B cell (primary cell): ENCODE measurements around the gene TMEM139. TPM values are rescaled to one million over a fixed set of nuclear protein-coding genes. Genes with fewer than 3 reads are reported as not detected.
A peak's percentile ranks its signal among the peaks of the same experiment; 100 is the strongest.

ENCODE experiments used
- ATAC-seq: fragments of 200-7000 bp; cut with Tn5 transposase; one replicate; pipeline ENCODE4 v1.10.0; 2021; ENCODE audit warnings: low read depth, mild to moderate bottlenecking, moderate number of reproducible peaks, moderate library complexity
- CTCF ChIA-PET: fragments of 350-600 bp; sonication (Branson Sonifier 250); formaldehyde crosslinking; loops from one replicate; lab custom pipeline; 2021; ENCODE audit warnings: antibody characterized with exemption, inconsistent platforms; lab: Charles Lee
- POLR2A ChIA-PET: fragments of 350-600 bp; sonication (Branson Sonifier 250); formaldehyde crosslinking; loops from one replicate; lab custom pipeline; 2021; ENCODE audit warnings: antibody characterized with exemption; lab: Charles Lee
- DNase-seq: peaks from one replicate; pipeline ENCODE4 v3.0.0; 2013
- H2AFZ ChIP-seq: 2 replicates; pipeline ENCODE4 v1.6.1; 2012; ENCODE audit warnings: mild to moderate bottlenecking, low read depth, low read length; ENCODE audit not compliant: insufficient read depth, poor library complexity, severe bottlenecking
- H3K27ac ChIP-seq, 2 donors: 1 replicate in 1 of 2; 2 replicates in 1 of 2; pipeline ENCODE4 v1.5.1; 2012 to 2013; ENCODE audit warnings: low read length in 2 of 2, mild to moderate bottlenecking in 2 of 2, moderate library complexity in 1 of 2
- H3K27me3 ChIP-seq, 4 experiments: fragments of 200-600 bp in 1 of 4; sonication (generic) in 1 of 4; replicated peaks in 1 of 4; 1 replicate in 2 of 4; 2 replicates in 2 of 4; pipeline versions ENCODE4 v1.6.1 to v1.7.0; 2013 to 2016; ENCODE audit warnings: low read length in 3 of 4, mild to moderate bottlenecking in 2 of 4, mixed read lengths in 1 of 4, moderate library complexity in 1 of 4; ENCODE audit not compliant: insufficient read depth in 4 of 4, control insufficient read depth in 3 of 4; ENCODE audit errors: control extremely low read depth in 1 of 4
- H3K36me3 ChIP-seq, 2 experiments: replicated peaks in 1 of 2; 1 replicate in 1 of 2; 2 replicates in 1 of 2; pipeline versions ENCODE4 v1.6.1 to v1.7.1; 2013; ENCODE audit warnings: low read length in 1 of 2; ENCODE audit not compliant: insufficient read depth in 2 of 2, control insufficient read depth in 1 of 2; ENCODE audit errors: control extremely low read depth in 1 of 2, extremely low read depth in 1 of 2
- H3K4me1 ChIP-seq, 2 donors: fragments of 200-600 bp in 1 of 2; sonication (generic) in 1 of 2; 1 replicate in 1 of 2; 2 replicates in 1 of 2; pipeline versions ENCODE4 v1.5.1 to v1.6.1; 2013 to 2017; ENCODE audit warnings: low read length in 2 of 2; ENCODE audit not compliant: control insufficient read depth in 2 of 2, insufficient read depth in 2 of 2
- H3K4me2 ChIP-seq: replicated peaks from 2 replicates; pipeline ENCODE3; 2012; ENCODE audit warnings: mild to moderate bottlenecking, low read depth, low read length; ENCODE audit not compliant: poor library complexity, severe bottlenecking
- H3K4me3 ChIP-seq, 5 experiments: fragments of 200-600 bp in 1 of 5; sonication (generic) in 1 of 5; 1 replicate in 3 of 5; 2 replicates in 2 of 5; pipeline versions ENCODE4 v1.5.1 to v1.7.0; 2011 to 2016; ENCODE audit warnings: low read length in 4 of 5, mild to moderate bottlenecking in 4 of 5, low read depth in 2 of 5, control low read depth in 1 of 5, moderate library complexity in 1 of 5; ENCODE audit not compliant: insufficient read depth in 1 of 5; ENCODE audit errors: control extremely low read depth in 1 of 5, extremely low read depth in 1 of 5
- H3K79me2 ChIP-seq: fragments of 200-600 bp; sonication (generic); one replicate; pipeline ENCODE4 v1.6.0; 2016; ENCODE audit warnings: low read length; ENCODE audit not compliant: control insufficient read depth, insufficient read depth
- H3K9ac ChIP-seq: fragments of 200-600 bp; sonication (generic); 2 replicates; pipeline ENCODE4 v1.6.1; 2017; ENCODE audit warnings: mild to moderate bottlenecking, low read length, moderate library complexity
- H3K9me3 ChIP-seq, 3 donors: one replicate each; pipeline versions ENCODE4 v1.6.1 to v1.7.1; 2013; ENCODE audit warnings: low read length in 2 of 3; ENCODE audit not compliant: control insufficient read depth in 2 of 3, insufficient read depth in 1 of 3; ENCODE audit errors: control extremely low read depth in 1 of 3
- H4K20me1 ChIP-seq: 2 replicates; pipeline ENCODE4 v1.6.0; 2012; ENCODE audit warnings: mild to moderate bottlenecking, low read length; ENCODE audit not compliant: insufficient read depth, control insufficient read depth, poor library complexity, severe bottlenecking
- H3K27ac Mint-ChIP-seq: one replicate; pipeline ENCODE4 v1.8.0; 2021; ENCODE audit warnings: mixed read lengths
- H3K27me3 Mint-ChIP-seq: one replicate; pipeline ENCODE4 v1.8.0; 2021; ENCODE audit warnings: mixed read lengths
- H3K4me1 Mint-ChIP-seq: one replicate; pipeline ENCODE4 v1.8.0; 2021; ENCODE audit warnings: mixed read lengths
- H3K4me3 Mint-ChIP-seq: one replicate; pipeline ENCODE4 v1.8.0; 2021; ENCODE audit warnings: mixed read lengths
- H3K9me3 Mint-ChIP-seq: one replicate; pipeline ENCODE4 v1.8.0; 2022; ENCODE audit warnings: mixed read lengths; ENCODE audit not compliant: insufficient read depth
- EZH2 ChIP-seq: IDR thresholded peaks from 2 replicates; pipeline ENCODE4 v1.6.1; 2012; ENCODE audit warnings: borderline replicate concordance, low read depth, mild to moderate bottlenecking, moderate library complexity, low read length; ENCODE audit not compliant: insufficient read depth, poor library complexity, severe bottlenecking
- WGBS: methylation state at CpG from one replicate; pipeline ENCODE4 v1.1.5; 2013; ENCODE audit warnings: missing lambda C conversion rate; ENCODE audit not compliant: insufficient coverage; 5-methylcytosine and 5-hydroxymethylcytosine counted together
- intact Hi-C: fragments of 100-400 bp; cut with micrococcal nuclease; formaldehyde crosslinking; loops from one replicate; pipeline ENCODE4 v1.10.0; 2022
- polyA plus RNA-seq: library from polyadenylated mRNA; depleted of rRNA; stranded (reverse); fragments of >200 nt; gene quantifications from 2 replicates; pipeline ENCODE4 v1.2.3, GENCODE V29; 2012
- total RNA-seq, 2 donors: library from RNA; stranded (reverse); fragments of 120-200 nt in 1 of 2; gene quantifications; 1 replicate in 1 of 2; 2 replicates in 1 of 2; pipeline versions ENCODE4 v1.2.3 to v1.2.4, GENCODE V29; 2013 to 2022
- TF ChIP-seq, protein P1 (sequence below): fragments of 200-600 bp; IDR thresholded peaks from one replicate; pipeline ENCODE4 v1.8.0; 2022; ENCODE audit warnings: antibody characterized with exemption, mild to moderate bottlenecking

Gene TMEM139
- total and polyA plus RNA-seq, 2 donors (not counting 1 experiment from before 2014, with no cell fraction given), result 0.12 TPM; not detected in 1

GRCh38 chr7:143287935-143288826 is 3.4 kb downstream of the TMEM139 start, which contains the start of gene CASP2:
TSS of gene CASP2 (plus strand) at chr7:143288351. CDS start at chr7:143288456, 105 bp downstream.
- H3K36me3 ChIP-seq, result peaks cover 0 to 20% of the 10 kb centered on the region in 2 experiments
- DNase-seq, result peak; percentile 99
- Mint-ChIP-seq H3K9me3 (no peaks in the 10 kb centered on the region), H3K27me3 (no peaks in the 10 kb centered on the region), H3K4me1 (peaks cover 59% of the 10 kb centered on the region), H3K4me3 (peak within 1 kb of the TSS; percentile 95), H3K27ac (peak within 1 kb of the TSS; percentile 84)
- H3K9me3 ChIP-seq, result peaks cover 0 to 6% (median 0%) of the 10 kb centered on the region in 3 donors
- H3K27me3 ChIP-seq, result no peaks in the 10 kb centered on the region
- intact Hi-C loops, result loop anchor here (1.0 to 5.0 kb wide), 6 partner anchors 25 to 614 kb away; partner anchors contain the start of genes EPHB6, GSTK1 and TCAF1
- H3K9ac ChIP-seq, result peak within 1 kb of the TSS; percentile 85
- CTCF ChIA-PET, result interaction anchor here (0.7 to 1.9 kb wide), 9 partner anchors 9 to 129 kb away, joined by 3 to 10 read pairs (median 4); partner anchors contain the start of gene GSTK1
- ATAC-seq, result peak; percentile 90
- POLR2A ChIA-PET, result interaction anchor here (0.6 to 1.7 kb wide), 10 partner anchors 9 to 1591 kb away, joined by 3 to 5 read pairs (median 4); partner anchors contain the start of genes EPHB6, GSTK1 and ZYX
- H3K4me2 ChIP-seq, result peak within 1 kb of the TSS; percentile 86
- peaks cover 42 to 43% of the 10 kb centered on the region in 2 donors for H3K4me1 ChIP-seq
- H3K4me3 ChIP-seq, result peak within 1 kb of the TSS; percentile 73 to 95 (median 91)
- no peak for TF ChIP-seq EZH2
- TF ChIP-seq, protein P1, sequence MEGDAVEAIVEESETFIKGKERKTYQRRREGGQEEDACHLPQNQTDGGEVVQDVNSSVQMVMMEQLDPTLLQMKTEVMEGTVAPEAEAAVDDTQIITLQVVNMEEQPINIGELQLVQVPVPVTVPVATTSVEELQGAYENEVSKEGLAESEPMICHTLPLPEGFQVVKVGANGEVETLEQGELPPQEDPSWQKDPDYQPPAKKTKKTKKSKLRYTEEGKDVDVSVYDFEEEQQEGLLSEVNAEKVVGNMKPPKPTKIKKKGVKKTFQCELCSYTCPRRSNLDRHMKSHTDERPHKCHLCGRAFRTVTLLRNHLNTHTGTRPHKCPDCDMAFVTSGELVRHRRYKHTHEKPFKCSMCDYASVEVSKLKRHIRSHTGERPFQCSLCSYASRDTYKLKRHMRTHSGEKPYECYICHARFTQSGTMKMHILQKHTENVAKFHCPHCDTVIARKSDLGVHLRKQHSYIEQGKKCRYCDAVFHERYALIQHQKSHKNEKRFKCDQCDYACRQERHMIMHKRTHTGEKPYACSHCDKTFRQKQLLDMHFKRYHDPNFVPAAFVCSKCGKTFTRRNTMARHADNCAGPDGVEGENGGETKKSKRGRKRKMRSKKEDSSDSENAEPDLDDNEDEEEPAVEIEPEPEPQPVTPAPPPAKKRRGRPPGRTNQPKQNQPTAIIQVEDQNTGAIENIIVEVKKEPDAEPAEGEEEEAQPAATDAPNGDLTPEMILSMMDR, result peak; percentile 36
- whole genome bisulfite sequencing, result 4% methylated on average over 76 of the region's 84 CpGs
- H3K79me2 ChIP-seq, result peaks cover 48% of the 10 kb centered on the region
- peak within 1 kb of the TSS; percentile 90 for H2AFZ ChIP-seq
- peaks cover 43% of the 10 kb centered on the region for H4K20me1 ChIP-seq
- peak within 1 kb of the TSS; percentile 82 to 86 for H3K27ac ChIP-seq
